Left hindlimb (tissue), 1 donor: Measurements from ENCODE around the gene PSMD10.

Experiments
- DNase-seq: peaks from one replicate; pipeline ENCODE4 v3.0.0-alpha.2; 2018

Gene PSMD10, protein sequence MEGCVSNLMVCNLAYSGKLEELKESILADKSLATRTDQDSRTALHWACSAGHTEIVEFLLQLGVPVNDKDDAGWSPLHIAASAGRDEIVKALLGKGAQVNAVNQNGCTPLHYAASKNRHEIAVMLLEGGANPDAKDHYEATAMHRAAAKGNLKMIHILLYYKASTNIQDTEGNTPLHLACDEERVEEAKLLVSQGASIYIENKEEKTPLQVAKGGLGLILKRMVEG

DNA sequence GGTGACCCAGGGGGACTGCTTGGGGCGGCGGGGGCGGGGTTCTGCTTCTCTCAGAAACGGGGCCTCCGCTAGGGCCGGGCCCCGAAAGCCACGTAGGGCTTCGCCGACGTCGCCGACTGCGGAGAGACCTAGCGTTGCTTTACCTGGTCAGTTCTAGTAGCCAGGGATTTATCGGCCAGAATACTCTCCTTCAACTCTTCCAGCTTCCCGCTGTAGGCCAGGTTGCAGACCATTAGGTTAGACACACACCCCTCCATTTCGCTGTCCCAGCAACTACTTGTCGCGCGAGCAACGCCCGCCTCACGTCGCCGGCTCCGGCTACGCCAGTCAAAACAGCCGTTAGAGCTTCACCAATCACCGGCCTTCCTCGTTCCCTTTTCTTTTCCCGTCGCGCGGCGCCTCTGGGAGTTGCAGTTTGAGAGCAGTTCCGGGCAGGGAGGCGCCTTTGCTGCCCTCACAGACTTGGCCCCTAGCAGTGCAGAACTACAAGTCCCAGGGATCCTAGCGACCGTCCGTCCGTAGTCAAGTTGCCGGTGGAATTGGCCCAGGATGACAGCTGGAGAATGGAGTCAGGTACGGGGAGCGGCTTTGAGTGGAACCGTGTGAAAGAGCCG lies at the start of gene PSMD10, which contains the start of gene ATG4A:
TSS of gene PSMD10 (minus strand) at position 279 of the 614 bp plus-strand sequence. CDS start at position 257, 22 bp downstream.
TSS of gene ATG4A (plus strand) at position 515 of the 614 bp plus-strand sequence. CDS start at position 564, 49 bp downstream.
- peak; percentile 95 for DNase-seq

DNA sequence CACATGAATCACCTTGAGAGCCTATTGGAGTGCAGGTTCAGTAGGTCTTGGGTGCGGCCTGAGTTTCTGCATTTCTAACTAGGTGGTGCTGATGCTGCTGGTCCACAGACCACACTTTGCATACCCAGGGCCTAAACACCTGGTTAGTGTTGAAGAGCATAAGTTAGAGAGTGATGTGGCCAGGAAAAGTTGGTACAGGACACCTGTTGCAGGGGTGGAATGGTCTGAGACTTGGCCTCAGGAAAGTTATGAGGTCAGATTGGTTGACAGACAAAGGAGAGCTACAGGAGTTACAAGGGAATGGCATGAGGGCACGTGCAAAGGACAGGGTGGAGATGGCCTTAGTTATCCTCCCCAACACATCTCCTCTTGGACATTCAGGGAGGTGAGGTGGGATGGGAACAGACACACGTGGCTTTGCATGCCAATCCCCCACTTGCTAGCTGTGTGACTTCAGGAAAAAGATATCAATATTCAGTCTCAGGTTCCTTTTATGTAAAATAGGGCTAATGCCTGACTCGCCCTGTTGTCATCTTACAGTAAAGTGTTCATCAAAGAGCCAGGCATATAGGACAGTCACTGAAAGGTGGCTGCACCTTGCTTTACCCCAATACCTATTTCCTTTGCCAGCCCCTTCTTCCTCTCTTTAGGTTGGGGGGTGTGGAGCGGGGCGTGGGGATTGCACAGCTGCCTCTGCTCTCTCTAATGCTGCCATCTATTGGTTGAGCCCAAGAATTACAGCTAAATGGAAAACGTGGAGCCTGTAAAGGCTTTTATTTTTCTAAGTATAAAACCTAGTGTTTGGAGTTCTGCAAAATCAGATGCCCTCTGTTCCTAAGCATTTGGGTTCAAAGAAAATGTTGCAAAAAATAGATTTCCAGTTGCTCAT lies 47.7 kb upstream of the PSMD10 start:
- no peak for DNase-seq

DNA sequence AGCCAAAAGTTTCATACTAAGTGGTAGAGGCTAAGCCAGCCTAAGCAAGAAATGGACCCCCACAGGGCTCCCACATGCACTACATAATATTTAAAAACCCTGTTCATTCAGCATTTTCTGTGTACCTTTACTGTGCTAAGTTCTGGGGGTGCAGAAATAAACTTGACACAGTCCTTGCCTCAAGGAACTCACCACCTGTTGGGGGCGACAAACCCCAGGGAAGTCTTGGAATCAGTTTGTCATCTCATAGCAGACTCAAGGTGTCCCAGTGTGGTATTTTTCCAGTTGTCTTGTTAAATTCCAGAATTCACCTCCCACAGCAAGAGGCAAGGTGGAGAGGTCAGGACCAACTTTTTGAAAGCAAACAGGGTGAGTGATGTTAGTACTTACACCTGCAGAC lies 43.4 kb upstream of the PSMD10 start:
- DNase-seq, result no peak

DNA sequence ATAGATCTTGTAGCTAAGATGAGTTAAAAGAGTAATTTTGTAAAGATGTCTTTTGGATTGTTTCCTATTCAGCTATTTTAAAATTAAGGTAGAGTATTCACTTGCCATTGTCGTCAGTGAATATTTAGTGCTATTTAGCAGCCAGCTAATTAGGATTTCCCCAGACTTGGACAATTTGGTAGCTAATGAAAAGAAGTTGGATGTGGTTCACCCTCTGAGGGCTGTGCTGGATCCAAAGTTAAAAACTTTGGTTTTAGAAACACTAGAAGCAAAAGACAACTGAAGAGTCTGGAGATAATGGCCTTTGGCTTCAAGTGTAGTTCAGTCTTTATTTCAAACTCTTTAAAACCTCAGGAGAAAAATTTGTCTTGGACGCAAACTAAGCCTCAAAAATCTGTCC lies 41.5 kb upstream of the PSMD10 start:
- no peak for DNase-seq

DNA sequence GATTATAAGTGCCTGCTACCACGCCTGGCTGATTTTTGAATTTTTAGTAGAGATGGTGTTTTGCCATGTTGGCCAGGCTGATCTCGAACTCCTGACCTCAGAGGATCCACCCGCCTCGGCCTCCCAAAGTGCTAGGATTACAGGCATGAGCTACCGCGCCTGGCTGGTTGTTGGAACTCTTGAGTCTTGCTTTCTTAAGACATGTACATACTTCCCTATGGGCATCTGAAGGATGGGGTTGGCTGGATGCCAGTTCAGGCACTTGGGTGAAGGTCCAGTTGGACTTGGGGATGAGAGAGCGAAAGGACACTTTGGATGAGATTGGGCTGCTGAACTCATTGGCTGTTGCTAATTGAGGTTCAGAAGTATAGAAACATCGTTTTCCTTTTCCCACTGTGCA lies 40.7 kb upstream of the PSMD10 start:
- no peak for DNase-seq

DNA sequence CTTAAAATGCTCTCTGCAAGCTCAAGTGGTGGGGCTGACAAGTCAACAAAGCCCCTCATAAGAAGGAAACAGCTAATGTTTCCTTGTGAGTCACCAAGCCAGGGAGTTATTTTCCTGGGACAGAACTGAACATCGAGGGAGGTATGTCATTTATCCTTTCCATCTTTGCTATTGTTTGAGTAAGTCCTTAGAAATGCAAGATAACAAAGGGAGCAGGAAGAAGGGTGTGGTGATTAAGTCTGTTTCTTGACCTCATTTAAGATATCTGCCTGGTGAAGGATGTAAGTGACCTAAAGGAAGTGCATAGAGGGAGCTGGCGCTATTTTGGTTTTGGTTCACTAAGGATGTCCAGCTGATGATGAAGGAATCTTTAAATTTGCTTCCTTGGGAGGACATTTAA lies 40.1 kb upstream of the PSMD10 start:
- DNase-seq, result no peak

DNA sequence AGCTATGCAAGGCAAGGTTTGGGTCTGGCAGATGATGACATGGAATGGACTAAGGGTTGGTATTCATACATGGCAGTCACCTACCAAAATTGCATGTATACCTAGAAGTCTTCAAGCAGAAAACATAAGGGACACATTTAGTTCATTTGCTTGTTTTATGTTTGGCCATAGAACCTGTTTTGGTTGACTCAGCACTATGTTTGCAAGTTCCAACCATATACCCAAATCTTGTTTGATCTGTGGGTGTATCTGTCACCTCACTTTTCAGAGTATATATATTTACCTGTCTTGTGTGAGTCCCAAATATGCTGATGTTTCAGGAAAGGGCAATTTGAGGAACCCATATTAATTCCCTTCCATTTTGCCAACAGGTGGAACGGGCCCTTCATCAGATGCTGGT lies 39.5 kb upstream of the PSMD10 start:
- DNase-seq, result no peak

DNA sequence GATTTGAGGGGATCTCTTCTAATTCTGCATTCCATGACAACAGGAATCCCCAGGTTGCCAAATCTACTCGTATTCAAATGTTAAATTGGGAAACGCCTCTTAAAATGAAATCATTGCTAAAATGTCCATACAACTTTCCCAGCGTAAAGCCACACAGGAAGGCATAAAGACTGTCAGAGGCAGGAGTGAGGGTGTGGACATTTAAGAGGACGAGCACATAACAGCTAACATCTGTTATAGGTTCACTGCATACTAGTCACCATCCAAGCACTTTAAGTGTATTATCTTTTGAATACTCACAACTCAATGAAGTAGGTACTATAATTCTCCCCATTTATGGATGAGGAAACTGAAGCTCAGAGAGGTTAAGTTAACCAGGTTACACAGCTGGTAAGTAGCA lies 35.8 kb upstream of the PSMD10 start:
- DNase-seq, result no peak

DNA sequence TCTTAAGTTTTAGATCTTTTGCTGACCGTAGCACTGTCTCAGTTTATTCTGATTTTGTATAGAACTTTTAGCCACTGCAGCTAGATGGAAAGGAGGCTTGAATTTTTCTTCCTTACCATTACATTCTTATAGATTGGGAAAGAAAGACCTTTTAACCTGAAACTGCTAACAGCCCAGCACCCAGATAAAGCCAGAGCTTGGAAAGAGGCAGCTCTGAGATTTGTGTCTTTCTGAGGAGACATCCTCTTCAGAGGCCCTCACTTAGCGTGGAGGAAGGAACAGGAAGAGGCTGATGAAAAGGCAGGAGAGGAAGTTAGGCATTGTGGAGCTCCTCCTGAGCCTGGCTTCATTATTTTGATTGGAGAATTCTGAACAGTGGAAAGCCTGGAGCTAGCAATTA lies 35.3 kb upstream of the PSMD10 start:
- DNase-seq, result no peak

DNA sequence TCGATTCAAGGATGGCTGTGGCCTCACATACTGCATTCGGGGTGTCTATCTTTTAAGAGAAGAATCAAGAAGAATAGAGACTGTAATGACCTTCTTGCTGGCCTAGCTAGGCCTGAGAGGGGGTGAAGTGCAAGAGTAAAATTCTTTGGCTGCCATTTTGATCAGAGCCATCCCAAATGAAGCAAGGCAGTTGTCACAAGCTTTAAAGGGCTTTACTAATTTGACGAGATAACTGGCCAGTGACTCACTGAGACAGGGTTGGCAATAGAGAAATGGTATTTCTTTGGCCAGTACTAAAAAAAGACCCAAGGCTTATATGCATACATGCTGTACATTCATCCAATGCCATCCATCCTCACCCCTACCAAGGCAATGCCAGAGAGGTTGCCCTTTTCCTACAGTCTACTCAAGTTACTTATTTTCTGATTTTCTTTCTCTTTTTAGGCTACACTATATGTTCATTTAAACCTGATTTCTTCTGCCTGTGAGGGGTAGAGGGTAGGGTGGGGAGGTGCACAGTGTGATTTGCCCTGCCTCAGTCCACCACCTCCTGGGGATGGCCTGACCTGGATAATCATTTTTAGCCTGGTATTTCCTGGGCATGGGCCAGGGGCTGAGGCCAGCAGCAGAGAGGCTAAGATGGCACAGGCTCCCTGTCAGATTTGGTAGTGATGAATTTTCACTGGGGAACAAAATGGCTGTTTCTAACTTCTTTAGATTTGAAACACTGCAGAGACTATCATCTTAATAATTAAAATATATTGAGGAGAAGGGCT lies 32.4 kb upstream of the PSMD10 start:
- no peak for DNase-seq

DNA sequence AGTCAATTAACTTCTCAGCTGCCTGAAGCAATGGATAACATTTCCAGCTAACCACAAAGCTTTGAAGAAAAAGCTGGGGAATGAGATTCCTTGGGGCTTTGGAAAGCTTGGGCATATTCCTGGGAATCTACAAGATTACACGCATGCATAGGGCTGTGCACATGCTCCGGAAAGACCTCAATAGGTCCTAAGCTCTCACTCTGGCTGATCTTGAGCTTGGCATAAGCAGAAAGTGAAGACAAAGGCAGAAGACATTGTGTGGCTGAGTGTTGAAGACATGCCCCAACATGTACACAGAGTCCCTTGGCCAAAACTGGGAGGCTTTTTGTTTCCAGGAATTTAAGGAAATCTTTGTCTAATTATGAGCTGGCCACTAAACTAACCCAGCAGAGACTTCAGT lies 31.4 kb upstream of the PSMD10 start:
- DNase-seq, result no peak

DNA sequence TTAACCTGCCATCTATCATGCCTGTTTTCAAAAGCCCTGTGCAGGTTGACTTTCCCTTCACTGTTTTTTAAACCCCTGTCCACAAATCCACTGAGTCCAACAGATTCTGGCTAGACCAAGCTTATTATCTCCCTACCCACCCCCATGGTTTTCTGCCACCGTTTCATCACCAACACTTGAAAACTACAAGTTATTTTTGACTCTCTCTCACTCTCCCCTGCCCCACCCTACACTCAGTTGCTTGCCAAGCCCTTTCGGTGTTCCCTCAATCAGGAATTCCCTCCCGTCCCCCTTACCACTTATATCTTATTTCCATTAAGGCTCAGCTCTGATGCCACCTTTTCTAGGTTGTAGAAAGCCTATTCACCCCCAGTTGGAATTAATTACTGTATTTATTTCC lies 29.9 kb upstream of the PSMD10 start:
- no peak for DNase-seq

DNA sequence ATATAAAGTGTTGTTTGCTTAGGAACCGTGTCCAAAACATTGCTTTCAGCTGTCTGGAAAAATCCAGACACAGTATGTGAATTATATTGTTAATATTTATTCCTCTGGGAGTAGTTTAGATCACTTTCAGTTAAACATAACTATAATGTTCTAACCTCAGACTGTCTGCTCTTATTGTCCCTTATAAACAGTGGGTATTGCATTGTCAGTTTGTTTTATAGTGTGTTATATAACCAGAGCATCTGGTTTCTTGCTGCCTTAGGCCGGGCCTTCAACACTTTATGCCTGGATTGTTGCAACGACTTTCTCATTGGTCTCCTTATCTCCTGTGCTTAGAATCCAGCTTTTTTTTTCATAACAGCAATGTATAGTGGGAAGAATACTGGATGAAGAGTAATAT lies 26.6 kb upstream of the PSMD10 start:
- no peak for DNase-seq

DNA sequence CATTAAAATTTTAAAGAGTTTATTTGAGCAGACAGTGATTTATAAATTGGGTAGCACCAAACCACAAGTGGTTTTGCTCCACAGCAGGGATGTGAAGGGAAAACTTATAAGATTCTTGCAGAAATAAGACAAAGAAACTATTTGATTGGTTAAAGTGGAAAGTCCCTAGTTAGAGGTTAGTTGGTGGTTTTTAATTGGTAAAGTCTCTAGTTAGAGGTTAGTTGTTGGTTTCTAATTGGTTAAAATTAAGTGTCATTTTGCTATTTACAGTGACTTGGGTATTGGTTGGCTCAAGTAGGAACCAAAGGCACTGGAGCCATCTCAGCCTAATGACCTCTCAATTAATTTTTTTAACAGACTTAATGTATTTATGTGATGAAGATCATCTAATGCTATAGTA lies 23.2 kb upstream of the PSMD10 start:
- no peak for DNase-seq

DNA sequence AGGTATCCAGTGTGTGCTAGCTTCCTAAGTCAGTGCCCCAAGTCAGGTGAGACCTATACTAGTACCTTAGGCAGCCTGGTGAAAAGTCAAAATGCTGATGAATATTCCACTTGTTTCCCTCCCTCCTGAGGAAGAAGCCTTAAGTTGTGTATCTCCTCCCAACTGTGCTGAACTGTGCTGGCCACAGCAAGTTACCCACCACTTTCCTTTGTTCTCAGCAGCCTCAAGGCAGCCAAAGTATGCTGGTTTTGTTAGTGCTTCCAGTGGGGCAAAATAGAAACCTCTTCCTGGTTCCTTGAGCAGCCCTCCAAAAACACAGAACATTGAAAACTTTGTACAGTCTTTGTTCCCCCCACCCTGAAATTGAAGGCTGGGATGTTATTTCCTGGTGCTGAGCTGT lies 14.1 kb upstream of the PSMD10 start:
- no peak for DNase-seq

DNA sequence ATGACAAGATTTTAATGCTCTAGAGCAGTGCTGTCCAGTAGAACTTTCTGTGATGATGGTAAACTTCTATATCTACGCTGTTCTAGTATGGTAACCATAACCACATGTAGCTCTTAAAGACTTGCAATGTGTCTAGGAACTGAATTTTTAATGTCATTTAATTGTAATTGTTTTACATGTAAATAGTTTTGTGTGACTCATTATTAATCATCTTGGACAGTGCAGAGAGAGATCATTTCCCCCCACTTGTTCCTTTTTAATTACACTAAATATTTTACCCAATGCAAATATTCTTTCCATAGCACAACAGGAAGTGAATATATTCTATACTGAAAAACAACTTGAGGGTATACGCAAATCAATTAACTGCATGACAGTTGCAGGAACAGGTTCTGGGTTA lies 6.0 kb upstream of the PSMD10 start:
- no peak for DNase-seq

DNA sequence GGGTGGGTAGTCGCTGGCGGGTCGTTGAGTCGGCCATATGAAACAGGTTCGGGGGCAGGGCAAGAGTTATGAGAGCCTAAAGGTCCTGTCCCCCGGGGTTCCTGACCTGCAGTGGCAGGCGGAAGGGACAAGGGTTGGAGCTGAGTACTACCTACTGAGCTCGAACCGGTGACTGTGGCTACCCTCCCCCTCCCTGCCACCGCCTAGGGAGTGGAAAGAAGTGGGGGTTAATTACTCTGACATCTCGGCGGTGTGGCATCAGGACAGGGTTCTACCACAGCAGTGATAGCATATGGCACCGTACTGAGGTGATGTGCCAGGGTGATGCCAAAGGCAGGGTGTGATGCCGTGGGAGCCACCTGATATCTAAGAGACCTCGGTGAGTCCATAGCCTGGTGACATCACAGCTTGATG lies 543 bp upstream of the PSMD10 start:
- DNase-seq, result no peak

DNA sequence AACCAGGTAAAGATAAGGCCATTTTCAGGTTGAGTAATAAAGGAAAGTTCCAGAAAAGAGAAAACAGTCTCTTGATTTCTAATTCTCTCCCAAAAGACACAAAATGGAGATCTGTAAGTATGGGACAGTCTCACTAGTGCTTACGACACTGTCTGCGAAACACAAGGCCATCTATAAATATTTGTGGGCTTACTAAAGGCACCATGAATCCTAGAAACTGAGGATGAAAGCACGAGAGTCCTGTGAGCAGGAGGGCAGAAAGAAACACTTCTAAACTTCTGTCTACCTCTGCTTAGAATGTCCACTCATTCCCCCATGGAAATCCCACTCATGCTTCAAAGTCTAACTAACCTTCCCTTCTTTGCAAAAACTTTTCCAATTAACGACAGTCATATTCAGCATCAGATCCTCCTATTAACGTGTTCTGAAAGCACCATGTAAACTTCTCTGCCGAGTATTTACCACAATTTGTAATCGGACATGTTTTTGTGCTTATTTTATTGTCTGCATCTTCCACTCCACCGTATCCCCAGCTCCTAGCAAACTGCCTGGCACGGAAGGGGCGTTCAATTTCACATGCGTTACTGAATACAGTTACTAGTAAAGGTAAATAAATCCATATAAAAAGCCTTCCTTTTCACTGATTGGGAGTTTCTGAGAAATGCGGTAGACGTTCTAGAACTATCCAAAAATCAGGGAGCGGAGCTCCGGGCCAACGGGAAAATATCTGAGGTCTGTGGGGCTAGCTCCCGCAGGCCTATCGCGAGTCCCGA lies 665 bp downstream of the PSMD10 start:
- no peak for DNase-seq

DNA sequence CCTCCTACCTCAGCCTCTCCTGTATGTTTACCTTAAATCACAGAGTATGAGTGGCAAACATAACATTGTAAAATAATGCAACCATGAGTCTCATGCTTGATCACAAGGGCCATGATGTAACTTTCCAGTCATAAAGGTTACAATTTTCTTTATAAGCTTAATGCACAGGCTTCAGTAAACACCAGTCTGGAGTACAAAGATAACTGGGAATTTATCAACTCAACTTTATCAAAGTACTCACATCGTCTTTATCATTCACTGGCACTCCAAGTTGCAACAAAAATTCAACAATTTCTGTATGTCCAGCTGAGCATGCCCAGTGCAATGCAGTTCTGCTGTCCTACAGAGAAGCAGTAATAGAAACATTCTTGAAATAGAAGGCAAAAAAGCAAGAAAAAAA lies 2.8 kb downstream of the PSMD10 start:
- no peak for DNase-seq

DNA sequence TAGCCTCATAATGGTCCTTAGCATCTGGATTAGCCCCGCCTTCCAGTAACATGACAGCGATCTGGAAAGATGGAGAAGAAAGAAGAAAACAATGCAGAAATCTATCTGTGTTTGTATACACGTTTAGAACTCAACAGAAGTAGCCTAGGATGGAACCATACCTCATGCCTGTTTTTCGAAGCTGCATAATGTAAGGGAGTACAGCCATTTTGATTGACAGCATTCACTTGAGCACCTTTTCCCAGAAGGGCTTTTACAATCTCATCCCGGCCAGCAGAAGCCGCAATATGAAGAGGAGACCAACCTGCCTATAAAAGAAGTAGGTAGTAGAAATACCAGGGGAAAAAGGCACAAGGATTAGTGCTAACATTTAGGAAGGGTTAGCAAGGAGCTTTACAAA lies 3.5 kb downstream of the PSMD10 start:
- DNase-seq, result no peak

DNA sequence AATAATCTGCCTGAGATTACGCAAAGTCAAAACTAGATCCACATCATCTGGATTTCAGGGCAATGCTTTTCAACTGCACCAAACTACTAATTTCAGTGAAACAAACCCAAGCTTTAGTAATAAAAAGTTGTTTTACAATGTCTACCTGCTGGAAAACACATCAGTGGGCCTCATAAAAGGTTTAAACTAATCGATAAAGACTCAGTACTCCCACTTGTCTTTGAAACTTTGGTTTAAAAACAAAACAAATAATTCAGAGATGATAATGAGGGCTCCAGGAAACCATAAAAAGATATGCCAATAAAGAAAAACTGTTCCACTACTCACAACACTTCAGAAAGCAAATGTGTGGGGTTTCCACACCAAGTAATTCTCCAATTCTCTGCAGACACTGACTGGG lies 10.2 kb downstream of the PSMD10 start:
- no peak for DNase-seq

DNA sequence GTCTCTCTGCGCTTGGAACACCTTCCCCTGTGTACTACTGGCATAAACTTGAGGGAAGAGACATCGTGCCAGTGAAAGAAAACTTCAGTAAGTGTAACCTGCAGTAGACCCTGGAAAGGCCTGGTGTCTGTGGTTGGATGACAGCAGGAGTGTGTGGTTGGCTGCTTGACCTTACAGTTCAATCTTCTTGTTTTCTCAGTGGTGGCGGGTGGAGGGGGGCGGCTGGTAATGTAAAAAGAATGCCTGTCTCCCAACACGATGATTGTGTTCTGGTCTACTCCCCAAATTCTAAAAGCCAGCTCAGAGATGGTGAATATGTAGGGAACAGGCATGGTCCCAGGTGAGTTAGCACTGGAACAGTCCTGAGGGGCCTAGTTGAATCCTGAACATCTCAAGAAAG lies 18.6 kb downstream of the PSMD10 start:
- no peak for DNase-seq
